A673 (cell line): ENCODE results near the gene PHF21A. TPM values are rescaled to one million over a fixed set of nuclear protein-coding genes. Genes with fewer than 3 reads are reported as not detected.

Experiments used
- BruUV-seq: library from RNA; stranded (reverse); fragments of 400-500 nt; replicated peaks from 2 replicates; lab custom pipeline; 2021; lab: Mats Ljungman, UMichigan
- CTCF ChIA-PET: fragments of 300-600 bp; sonication (Branson Sonifier 250); formaldehyde crosslinking; loops from one replicate; lab custom pipeline; 2022; ENCODE audit warnings: antibody characterized with exemption; lab: Charles Lee
- POLR2A ChIA-PET: fragments of 300-600 bp; sonication (Branson Sonifier 250); formaldehyde crosslinking; loops from one replicate; lab custom pipeline; 2022; ENCODE audit warnings: antibody characterized with exemption; ENCODE audit not compliant: low non-redundant PET; lab: Charles Lee
- DNase-seq: peaks from one replicate; pipeline ENCODE4 v3.0.0-alpha.2; 2015; ENCODE audit warnings: low spot score
- H3K27ac ChIP-seq: fragments of 200-600 bp; sonication (generic); 2 replicates; pipeline ENCODE4 v1.5.1; 2016; ENCODE audit warnings: mixed run types, low read depth, mild to moderate bottlenecking, mixed read lengths, antibody characterized with exemption, low read length; ENCODE audit not compliant: poor library complexity, severe bottlenecking
- H3K27me3 ChIP-seq: fragments of 200-600 bp; sonication (generic); replicated peaks from 2 replicates; pipeline ENCODE4 v1.6.1; 2017; ENCODE audit warnings: mixed run types, low read depth, mild to moderate bottlenecking, mixed read lengths, antibody characterized with exemption, low read length; ENCODE audit not compliant: insufficient read depth, poor library complexity
- H3K36me3 ChIP-seq: fragments of 200-600 bp; sonication (generic); 2 replicates; pipeline ENCODE4 v1.6.1; 2016; ENCODE audit warnings: mixed run types, mild to moderate bottlenecking, mixed read lengths, antibody characterized with exemption, low read length; ENCODE audit not compliant: insufficient read depth, poor library complexity, severe bottlenecking
- H3K4me1 ChIP-seq: fragments of 200-600 bp; sonication (generic); 2 replicates; pipeline ENCODE4 v1.6.1; 2017; ENCODE audit warnings: mixed run types, mild to moderate bottlenecking, mixed read lengths, antibody characterized with exemption, low read length; ENCODE audit not compliant: insufficient read depth, poor library complexity, severe bottlenecking
- H3K4me3 ChIP-seq: fragments of 200-600 bp; sonication (generic); 2 replicates; pipeline ENCODE4 v1.5.1; 2016; ENCODE audit warnings: low read depth, mixed run types, mild to moderate bottlenecking, mixed read lengths, low read length; ENCODE audit not compliant: poor library complexity, severe bottlenecking
- H3K9me3 ChIP-seq: fragments of 200-600 bp; sonication (generic); 2 replicates; pipeline ENCODE4 v1.6.1; 2016; ENCODE audit warnings: mixed run types, low read depth, mild to moderate bottlenecking, mixed read lengths, antibody characterized with exemption, low read length; ENCODE audit not compliant: poor library complexity, severe bottlenecking
- EZH2 ChIP-seq: fragments of 200-600 bp; sonication (generic); IDR thresholded peaks from 2 replicates; pipeline ENCODE4 v1.6.1; 2017; ENCODE audit warnings: borderline replicate concordance, low read depth, mild to moderate bottlenecking, mixed read lengths, antibody characterized with exemption, low read length; ENCODE audit not compliant: poor library complexity, severe bottlenecking
- intact Hi-C: fragments of 100-400 bp; cut with micrococcal nuclease; formaldehyde crosslinking; loops from one replicate; pipeline ENCODE4 v1.10.0; 2022; ENCODE audit not compliant: unreplicated experiment
- total RNA-seq: library from RNA; stranded (reverse); gene quantifications from 2 replicates; pipeline ENCODE4 v1.2.3, GENCODE V29; 2021
- TF ChIP-seq, protein P1 (sequence below): fragments of 300-800, 200-600 bp; sonication (generic); conservative IDR thresholded peaks from 2 replicates; pipeline ENCODE4 v1.5.1; 2017; ENCODE audit warnings: low read depth, mild to moderate bottlenecking, antibody characterized with exemption, low read length, moderate library complexity, mixed read lengths

The PHF21A gene
- total RNA-seq, 1 experiment from 2014 or later: 77.2 TPM

DNA sequence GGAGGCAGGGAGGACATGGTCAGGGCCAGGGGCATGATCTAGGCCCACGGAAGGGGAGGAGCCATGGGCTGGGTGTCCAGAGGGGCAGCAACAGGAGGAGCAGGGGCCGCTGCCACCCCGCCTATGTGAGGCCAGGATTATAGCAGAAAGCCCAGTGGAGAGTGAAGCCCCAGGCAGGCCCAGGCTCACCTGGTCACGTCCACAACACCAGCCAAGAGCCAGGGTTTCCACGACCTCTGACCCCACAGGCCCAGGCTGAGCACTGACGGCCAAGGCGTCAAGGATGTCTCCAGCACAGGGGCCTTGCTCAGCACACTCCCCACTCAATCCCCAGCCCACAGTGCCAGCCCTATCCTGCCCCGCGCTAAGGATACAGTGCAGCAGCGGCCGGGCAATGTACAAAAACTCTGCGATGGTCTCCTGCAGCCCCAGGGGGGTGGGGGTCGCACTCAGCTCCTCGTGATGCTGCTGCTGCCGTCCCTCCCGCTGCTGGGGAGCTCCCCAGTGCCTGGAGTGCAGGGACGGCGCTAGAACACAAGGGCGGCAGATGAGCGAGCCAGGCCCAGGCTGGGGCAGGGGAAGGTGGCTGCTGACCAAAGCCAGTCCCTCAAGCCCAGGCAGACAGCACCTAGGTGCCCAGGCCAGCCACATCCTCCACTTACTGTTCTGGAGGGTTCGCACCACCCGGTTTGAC is 207.2 kb downstream of the PHF21A start:
- no peak overlapping the region for H3K4me3 ChIP-seq
- peaks cover 20% of the 10 kb centered on the region for H3K36me3 ChIP-seq
- no TSS peak for BruUV-seq
- POLR2A ChIA-PET: no interaction called here
- H3K9me3 ChIP-seq: no peaks in the 10 kb centered on the region
- peaks cover 8% of the 10 kb centered on the region for H3K4me1 ChIP-seq
- no peaks in the 10 kb centered on the region for H3K27me3 ChIP-seq
- no peak for DNase-seq
- intact Hi-C loops: no loop called here
- no peak overlapping the region for H3K27ac ChIP-seq
- CTCF ChIA-PET: no interaction called here
- TF ChIP-seq, protein P1, sequence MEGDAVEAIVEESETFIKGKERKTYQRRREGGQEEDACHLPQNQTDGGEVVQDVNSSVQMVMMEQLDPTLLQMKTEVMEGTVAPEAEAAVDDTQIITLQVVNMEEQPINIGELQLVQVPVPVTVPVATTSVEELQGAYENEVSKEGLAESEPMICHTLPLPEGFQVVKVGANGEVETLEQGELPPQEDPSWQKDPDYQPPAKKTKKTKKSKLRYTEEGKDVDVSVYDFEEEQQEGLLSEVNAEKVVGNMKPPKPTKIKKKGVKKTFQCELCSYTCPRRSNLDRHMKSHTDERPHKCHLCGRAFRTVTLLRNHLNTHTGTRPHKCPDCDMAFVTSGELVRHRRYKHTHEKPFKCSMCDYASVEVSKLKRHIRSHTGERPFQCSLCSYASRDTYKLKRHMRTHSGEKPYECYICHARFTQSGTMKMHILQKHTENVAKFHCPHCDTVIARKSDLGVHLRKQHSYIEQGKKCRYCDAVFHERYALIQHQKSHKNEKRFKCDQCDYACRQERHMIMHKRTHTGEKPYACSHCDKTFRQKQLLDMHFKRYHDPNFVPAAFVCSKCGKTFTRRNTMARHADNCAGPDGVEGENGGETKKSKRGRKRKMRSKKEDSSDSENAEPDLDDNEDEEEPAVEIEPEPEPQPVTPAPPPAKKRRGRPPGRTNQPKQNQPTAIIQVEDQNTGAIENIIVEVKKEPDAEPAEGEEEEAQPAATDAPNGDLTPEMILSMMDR: no peak
- no peak for TF ChIP-seq EZH2

DNA sequence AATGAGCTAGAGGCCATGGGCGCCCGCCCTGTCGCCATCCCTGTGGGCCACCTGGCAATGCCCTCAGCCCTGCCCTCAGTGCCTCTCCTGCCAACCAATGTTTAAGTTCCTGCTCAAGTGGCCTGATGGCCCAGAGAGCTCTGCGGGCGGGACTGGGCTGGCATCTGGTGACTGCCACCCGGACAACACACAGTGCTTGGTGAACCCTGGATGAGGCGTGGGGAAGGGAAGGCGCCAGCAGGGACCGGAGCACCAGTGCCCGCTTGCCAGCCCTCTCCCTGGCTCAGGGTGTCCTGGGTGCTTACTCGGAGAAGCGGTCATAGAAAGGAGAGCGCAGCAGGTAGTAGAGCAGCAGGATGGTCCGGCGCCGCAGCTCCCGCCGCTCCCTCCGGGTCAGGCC is 207.7 kb downstream of the PHF21A start:
- TF ChIP-seq, protein P1: no peak
- TF ChIP-seq EZH2: no peak
- CTCF ChIA-PET: no interaction called here
- DNase-seq: no peak
- Histone ChIP-seq H3K27me3 (no peaks in the 10 kb centered on the region), H3K36me3 (peaks cover 20% of the 10 kb centered on the region), H3K4me1 (peaks cover 8% of the 10 kb centered on the region), H3K9me3 (no peaks in the 10 kb centered on the region), H3K4me3 (no peak overlapping the region), H3K27ac (no peak overlapping the region)
- BruUV-seq: no TSS peak
- intact Hi-C loops: no loop called here
- POLR2A ChIA-PET: no interaction called here

DNA sequence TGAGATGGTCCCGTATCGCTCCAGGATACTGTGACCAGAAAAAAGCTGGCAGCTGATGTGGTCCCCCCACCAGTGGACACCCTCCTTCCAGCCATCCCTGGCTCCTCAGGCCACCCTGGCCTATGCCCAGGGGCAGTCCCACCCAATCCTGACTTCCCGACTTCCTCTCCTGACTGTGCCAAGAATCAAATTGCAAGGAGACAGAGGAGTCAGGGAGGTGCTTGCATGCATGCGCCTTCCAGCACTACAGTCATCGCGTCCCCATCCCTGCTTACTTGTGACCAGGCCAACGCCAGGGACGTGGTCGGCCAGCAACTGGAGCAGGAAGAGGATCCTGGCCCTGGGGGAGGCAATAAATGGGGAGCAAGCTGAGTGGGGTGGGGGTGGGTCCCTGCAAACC is 210.6 kb downstream of the PHF21A start:
- POLR2A ChIA-PET: no interaction called here
- BruUV-seq: no TSS peak
- intact Hi-C loops: no loop called here

More for the DNA sequence above, 210.6 kb downstream of the PHF21A start:
- TF ChIP-seq EZH2: no peak
- TF ChIP-seq, protein P1: no peak
- Histone ChIP-seq H3K9me3 (no peaks in the 10 kb centered on the region), H3K36me3 (peaks cover 20% of the 10 kb centered on the region), H3K27me3 (no peaks in the 10 kb centered on the region), H3K4me3 (no peak overlapping the region), H3K4me1 (no peaks in the 10 kb centered on the region), H3K27ac (no peak overlapping the region)
- CTCF ChIA-PET: no interaction called here
- no peak for DNase-seq
